Prostate gland (tissue), 2 donors: ENCODE results near the gene C4orf50. TPM values are rescaled to one million over a fixed set of nuclear protein-coding genes. Genes with fewer than 3 reads are reported as not detected.
A peak's percentile ranks its signal among the peaks of the same experiment; 100 is the strongest.
"Not testable (repeated sequence)": the region's sequence is repeated elsewhere in the genome, so short reads cannot be mapped to it uniquely, and the experiment has no call there.

Source experiments
- DNase-seq: peaks from one replicate; pipeline ENCODE4 v3.0.0-alpha.2; 2019; ENCODE audit warnings: low spot score
- H3K27ac ChIP-seq, 2 donors: fragments of 200-600 bp; sonication (generic); 2 replicates each; pipeline ENCODE4 v1.5.1; 2017 to 2019
- H3K27me3 ChIP-seq: fragments of 200-600 bp; sonication (generic); replicated peaks from 2 replicates; pipeline ENCODE4 v1.5.1; 2019; ENCODE audit not compliant: insufficient read depth
- H3K36me3 ChIP-seq, 2 donors: fragments of 200-600 bp; sonication (generic); 1 replicate in 1 of 2; 2 replicates in 1 of 2; pipeline versions ENCODE4 v1.5.1 to v1.8.1; 2017 to 2019
- H3K4me1 ChIP-seq: fragments of 200-600 bp; sonication (generic); replicated peaks from 2 replicates; pipeline ENCODE4 v1.5.1; 2019
- H3K4me3 ChIP-seq, 2 donors: fragments of 200-600 bp; sonication (generic); 2 replicates each; pipeline ENCODE4 v1.5.1; 2017 to 2019
- H3K9me3 ChIP-seq: fragments of 200-600 bp; sonication (generic); 2 replicates; pipeline ENCODE4 v1.5.1; 2017
- POLR2A ChIP-seq: fragments of 450-650 bp; IDR thresholded peaks from one replicate; pipeline ENCODE4 v1.6.1; 2016; ENCODE audit warnings: antibody characterized with exemption, mild to moderate bottlenecking
- POLR2AphosphoS5 ChIP-seq: sonication (generic); formaldehyde crosslinking; IDR thresholded peaks from one replicate; pipeline ENCODE4 v1.6.1; 2017; ENCODE audit warnings: antibody characterized with exemption
- WGBS: methylation state at CpG from one replicate; pipeline ENCODE4 v1.1.5; 2018; 5-methylcytosine and 5-hydroxymethylcytosine counted together
- intact Hi-C: fragments of 100-400 bp; cut with DNase I; formaldehyde crosslinking; loops from one replicate; pipeline ENCODE4 v1.14.2; 2022
- total RNA-seq, 2 donors: library from RNA; depleted of rRNA; stranded (reverse); fragments of >200 nt; gene quantifications; one replicate each; pipeline ENCODE4 v1.1.0, GENCODE V29; 2016
- TF ChIP-seq, protein P1 (sequence below), 4 experiments: fragments of 200-600 bp in 2 of 4; fragments of 450-650 bp in 2 of 4; sonication (generic) in 2 of 4; IDR thresholded peaks; 1 replicate in 3 of 4; 2 replicates in 1 of 4; pipeline ENCODE4 v1.5.1; 2016 to 2019; ENCODE audit warnings: antibody characterized with exemption in 4 of 4, mild to moderate bottlenecking in 2 of 4, moderate library complexity in 2 of 4

C4orf50 gene
- total RNA-seq, 2 donors from 2014 or later: 0.87 to 2.8 TPM

DNA sequence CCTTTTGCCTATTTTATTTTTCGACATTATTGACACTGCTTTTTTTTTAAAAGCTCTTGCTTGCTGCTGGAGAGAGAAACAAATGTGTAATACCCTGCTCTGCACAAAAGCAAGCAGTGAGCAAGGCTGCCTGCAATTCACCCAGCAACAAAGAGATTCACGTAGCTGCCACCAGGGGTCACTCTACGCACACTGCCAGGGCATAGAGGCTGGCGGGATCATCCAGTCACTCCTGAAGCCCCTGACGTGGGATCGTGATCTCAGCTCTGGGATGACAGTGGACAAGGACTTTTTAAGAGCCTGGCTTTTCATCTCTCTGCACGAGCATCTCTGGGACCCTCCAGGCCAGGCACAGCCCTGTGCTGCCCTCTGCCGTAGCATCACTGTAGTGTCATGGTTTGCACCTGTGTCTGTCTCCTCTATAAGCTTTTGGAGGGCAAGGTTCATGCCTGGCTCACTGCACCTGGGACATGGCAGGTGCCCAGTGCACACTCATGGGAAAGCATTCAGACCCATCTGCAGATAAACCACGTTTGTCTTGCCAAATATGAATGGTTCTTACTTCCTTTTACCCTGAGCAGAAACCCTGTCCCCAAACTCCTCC lies 19.8 kb downstream of the C4orf50 start:
- intact Hi-C loops: loop anchor here (5.0 kb wide), 2 partner anchors 89 to 329 kb away; no protein-coding TSS in a partner anchor
- no peaks in the 10 kb centered on the region for H3K4me1 ChIP-seq
- H3K27ac ChIP-seq: no peak overlapping the region
- H3K36me3 ChIP-seq: no peaks in the 10 kb centered on the region
- no peaks in the 10 kb centered on the region for H3K9me3 ChIP-seq
- peak; percentile 61 for DNase-seq
- H3K4me3 ChIP-seq: no peak overlapping the region
- TF ChIP-seq, protein P1, sequence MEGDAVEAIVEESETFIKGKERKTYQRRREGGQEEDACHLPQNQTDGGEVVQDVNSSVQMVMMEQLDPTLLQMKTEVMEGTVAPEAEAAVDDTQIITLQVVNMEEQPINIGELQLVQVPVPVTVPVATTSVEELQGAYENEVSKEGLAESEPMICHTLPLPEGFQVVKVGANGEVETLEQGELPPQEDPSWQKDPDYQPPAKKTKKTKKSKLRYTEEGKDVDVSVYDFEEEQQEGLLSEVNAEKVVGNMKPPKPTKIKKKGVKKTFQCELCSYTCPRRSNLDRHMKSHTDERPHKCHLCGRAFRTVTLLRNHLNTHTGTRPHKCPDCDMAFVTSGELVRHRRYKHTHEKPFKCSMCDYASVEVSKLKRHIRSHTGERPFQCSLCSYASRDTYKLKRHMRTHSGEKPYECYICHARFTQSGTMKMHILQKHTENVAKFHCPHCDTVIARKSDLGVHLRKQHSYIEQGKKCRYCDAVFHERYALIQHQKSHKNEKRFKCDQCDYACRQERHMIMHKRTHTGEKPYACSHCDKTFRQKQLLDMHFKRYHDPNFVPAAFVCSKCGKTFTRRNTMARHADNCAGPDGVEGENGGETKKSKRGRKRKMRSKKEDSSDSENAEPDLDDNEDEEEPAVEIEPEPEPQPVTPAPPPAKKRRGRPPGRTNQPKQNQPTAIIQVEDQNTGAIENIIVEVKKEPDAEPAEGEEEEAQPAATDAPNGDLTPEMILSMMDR (IDR thresholded peaks at IDR 0.05): peak; percentile 71 to 90 (median 84)
- TF ChIP-seq POLR2AphosphoS5: no peak
- 5% methylated on average over 9 of the region's 9 CpGs for WGBS
- H3K27me3 ChIP-seq: no peaks in the 10 kb centered on the region

DNA sequence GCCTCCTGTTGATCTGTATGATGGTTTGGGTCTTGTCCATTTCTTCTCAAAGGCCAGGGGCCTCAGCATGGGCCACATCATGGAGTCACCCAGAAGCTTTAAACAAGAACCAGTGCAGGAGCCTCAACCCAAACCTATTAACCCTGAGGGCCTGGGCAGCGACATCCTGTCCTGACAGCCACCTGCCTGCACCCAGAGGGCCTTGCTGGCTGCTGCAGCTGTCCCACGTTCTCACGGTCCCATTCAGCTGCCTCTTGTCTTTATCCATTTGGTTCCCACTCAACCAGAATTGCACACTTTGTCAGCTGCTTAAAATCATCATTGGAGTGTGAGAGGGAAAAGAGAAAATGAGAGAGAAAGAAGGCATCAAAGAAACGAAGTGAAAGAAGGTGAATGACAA lies 21.6 kb downstream of the C4orf50 start:
- Histone ChIP-seq H3K4me3 (no peak overlapping the region), H3K27me3 (peaks cover under 1% of the 10 kb centered on the region), H3K4me1 (no peaks in the 10 kb centered on the region), H3K9me3 (no peaks in the 10 kb centered on the region), H3K36me3 (no peaks in the 10 kb centered on the region), H3K27ac (no peak overlapping the region)
- no peak for DNase-seq
- no peak for TF ChIP-seq POLR2AphosphoS5
- TF ChIP-seq, protein P1 (IDR thresholded peaks at IDR 0.05): no peak
- 56% methylated on average over 4 of the region's 4 CpGs for WGBS
- intact Hi-C loops: loop anchor here (5.0 kb wide), 2 partner anchors 91 to 331 kb away; no protein-coding TSS in a partner anchor

DNA sequence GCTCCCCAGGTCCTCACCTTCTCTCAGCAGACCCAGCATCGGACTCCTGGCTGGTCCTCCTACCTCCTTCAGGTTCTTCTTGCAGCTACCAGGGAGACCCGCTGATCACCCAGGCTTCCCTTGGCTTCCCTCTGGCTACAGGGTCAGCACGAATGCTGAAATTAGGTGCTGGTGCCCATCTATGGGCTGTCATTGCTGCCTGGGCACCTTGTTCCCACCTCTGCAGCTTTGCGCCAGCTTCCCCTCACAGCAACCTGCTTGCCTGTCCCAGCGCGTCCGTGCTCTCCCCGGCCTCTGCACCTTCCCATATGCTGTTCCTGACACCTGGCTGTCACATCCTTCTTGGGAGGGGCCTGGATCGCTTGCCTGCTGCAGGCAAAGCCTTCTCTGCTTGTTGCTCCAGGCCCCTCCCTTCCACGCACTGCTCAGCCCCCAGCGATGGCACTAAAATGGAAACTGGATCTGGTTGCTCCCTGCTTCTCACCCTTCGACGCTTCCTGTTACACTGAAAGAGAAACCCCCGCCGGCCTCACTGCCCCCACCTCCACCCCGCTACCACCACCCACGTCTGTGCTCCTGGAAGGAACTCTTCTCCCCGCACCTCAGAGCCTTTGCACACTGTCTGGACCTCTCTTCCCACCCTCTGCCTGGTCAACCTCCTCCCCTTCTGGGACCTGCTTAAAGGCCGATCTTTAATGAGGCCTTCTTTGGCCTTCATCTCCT lies 22.2 kb downstream of the C4orf50 start:
- Histone ChIP-seq H3K9me3 (no peaks in the 10 kb centered on the region), H3K27me3 (peaks cover 3% of the 10 kb centered on the region), H3K27ac (no peak overlapping the region), H3K4me3 (no peak overlapping the region), H3K36me3 (no peaks in the 10 kb centered on the region), H3K4me1 (no peaks in the 10 kb centered on the region)
- WGBS: 40% methylated on average over 19 of the region's 19 CpGs
- no peak for TF ChIP-seq POLR2A
- TF ChIP-seq, protein P1 (IDR thresholded peaks at IDR 0.05): no peak
- no peak for TF ChIP-seq POLR2AphosphoS5
- intact Hi-C loops: loop anchor here (5.0 kb wide), 2 partner anchors 91 to 331 kb away; no protein-coding TSS in a partner anchor
- no peak for DNase-seq

DNA sequence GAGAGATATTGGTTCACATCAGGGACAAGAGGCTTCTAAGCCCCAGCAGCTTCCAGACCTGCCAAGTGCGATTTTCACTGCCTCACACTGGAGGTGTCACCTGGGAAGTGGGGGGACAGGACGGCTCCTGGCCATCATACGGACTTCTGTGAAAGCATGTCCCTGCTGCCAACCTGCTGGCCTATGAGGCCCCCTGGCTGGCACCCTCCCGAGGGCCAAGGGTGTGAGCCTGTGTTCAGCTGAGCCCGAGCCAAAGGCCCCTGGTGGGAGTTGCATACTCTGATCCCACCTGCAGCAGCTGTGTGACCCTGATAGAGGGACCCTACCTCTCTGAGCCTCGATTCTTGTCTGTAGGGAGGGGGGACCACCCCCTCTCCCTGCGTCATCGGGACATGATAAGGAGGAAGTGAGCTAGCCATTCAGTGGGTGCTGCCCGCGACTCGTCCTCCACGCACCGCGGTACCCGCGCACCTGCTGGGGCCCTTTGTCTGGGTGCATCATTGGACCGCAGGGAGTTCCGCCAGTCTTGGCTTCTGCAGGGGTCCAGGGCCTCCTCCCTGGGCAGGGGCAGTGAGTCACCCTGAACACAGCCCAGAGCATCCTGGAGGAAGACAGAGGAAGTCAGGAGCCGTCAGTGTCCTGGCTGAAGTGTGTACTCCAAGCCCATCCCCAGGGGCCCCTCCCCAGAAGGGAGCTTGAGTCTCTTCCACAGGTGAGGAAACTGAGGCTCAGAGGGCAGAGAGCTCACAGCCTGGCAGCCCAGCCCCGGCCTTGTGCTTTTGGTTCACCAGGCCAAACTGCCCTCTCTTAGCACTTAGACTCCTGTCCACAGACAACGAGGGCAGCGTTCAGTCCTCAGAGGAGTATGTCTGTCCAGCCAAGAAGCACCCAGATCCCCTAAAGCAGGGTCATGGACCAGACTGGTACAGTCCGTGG lies 24.1 kb downstream of the C4orf50 start:
- Histone ChIP-seq H3K4me1 (no peaks in the 10 kb centered on the region), H3K9me3 (no peaks in the 10 kb centered on the region), H3K27me3 (peaks cover 3% of the 10 kb centered on the region), H3K4me3 (no peak overlapping the region), H3K27ac (no peak overlapping the region), H3K36me3 (no peaks in the 10 kb centered on the region)
- no peak for DNase-seq
- 86% methylated on average over 20 of the region's 23 CpGs for WGBS
- TF ChIP-seq POLR2AphosphoS5: no peak
- TF ChIP-seq POLR2A: no peak
- TF ChIP-seq, protein P1 (IDR thresholded peaks at IDR 0.05): no peak
- intact Hi-C loops: no loop called here

DNA sequence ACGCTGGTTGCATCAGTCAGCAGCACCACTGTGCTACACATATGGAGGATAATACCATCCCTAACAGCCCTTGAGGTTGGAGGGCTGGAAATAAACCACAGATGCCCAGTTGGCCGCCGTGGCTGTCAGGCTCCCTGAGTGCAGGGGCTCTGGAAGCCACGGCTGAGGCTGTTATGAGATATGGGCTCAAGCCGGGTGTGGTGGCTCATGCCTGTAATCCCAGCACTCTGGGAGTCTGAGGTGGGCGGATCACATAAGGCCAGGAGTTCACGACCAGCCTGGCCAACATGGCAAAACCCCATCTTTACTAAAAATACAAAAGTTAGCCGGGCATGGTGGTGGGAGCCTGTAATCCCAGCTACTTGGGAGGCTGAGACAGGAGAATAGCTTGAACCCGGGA lies 24.9 kb downstream of the C4orf50 start:
- H3K4me1 ChIP-seq, DNase-seq, H3K27me3 ChIP-seq, intact Hi-C loops, H3K4me3 ChIP-seq, H3K27ac ChIP-seq, H3K9me3 ChIP-seq, H3K36me3 ChIP-seq: not testable (repeated sequence)
- 90% methylated on average over 9 of the region's 9 CpGs for WGBS
